Transverse colon (tissue), 4 donors: Measurements from ENCODE around the gene RHEB.

Experiments
- EP300 ChIP-seq: sonication (generic); formaldehyde crosslinking; IDR thresholded peaks from one replicate; pipeline ENCODE4 v1.6.1; 2017; ENCODE audit warnings: antibody characterized with exemption, low read depth
- POLR2A ChIP-seq: fragments of 450-650 bp; IDR thresholded peaks from one replicate; pipeline ENCODE4 v1.6.1; 2016; ENCODE audit warnings: antibody characterized with exemption, mild to moderate bottlenecking, moderate library complexity
- POLR2AphosphoS5 ChIP-seq, 3 donors: sonication (generic); formaldehyde crosslinking; IDR thresholded peaks; one replicate each; pipeline ENCODE4 v1.6.1; 2016; ENCODE audit warnings: antibody characterized with exemption in 3 of 3
- TF ChIP-seq, protein P1 (sequence below), 5 experiments: fragments of 200-600 bp in 3 of 5; fragments of 450-650 bp in 2 of 5; sonication (generic) in 3 of 5; IDR thresholded peaks; 1 replicate in 2 of 5; 2 replicates in 3 of 5; pipeline ENCODE4 v1.5.1; 2016 to 2017; ENCODE audit warnings: antibody characterized with exemption in 5 of 5, inconsistent platforms in 3 of 5, mild to moderate bottlenecking in 2 of 5, moderate library complexity in 1 of 5

DNA sequence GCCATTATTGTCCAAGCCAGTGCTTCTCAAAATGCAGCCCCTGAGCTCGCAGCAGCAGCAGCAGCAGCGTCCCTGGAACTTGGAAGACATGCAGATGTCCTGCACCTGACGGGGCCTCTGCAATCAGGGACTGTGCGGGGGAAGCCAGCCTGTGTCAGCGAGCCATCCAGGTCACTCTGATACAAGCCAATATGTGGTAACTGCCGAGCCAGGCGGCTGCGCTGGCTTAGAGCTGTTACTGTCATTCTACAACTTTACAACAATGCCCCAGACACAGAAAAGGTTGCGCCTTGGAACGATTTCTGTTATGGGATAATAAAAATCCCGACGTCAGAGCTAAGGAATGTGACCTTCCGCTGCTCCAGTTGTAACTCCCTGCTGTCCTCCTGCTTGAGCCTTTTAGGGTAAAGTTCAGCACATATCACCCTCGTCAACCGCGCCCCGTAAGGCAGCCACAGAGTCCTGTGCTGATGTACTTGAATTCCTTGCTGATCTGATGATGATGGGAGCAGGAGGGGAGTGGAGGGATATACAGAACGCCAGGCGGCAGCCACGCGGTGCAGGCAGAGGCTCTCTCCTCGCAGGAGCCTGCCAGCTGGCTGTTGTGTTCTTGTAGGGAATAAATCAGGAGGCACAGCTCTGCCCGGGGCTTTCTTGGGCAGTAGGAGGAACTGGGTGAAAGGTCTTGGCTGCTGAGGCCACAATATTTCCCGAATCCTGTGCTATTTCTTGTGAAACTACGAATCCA, 59.8 kb downstream of the RHEB start:
- TF ChIP-seq, protein P1, sequence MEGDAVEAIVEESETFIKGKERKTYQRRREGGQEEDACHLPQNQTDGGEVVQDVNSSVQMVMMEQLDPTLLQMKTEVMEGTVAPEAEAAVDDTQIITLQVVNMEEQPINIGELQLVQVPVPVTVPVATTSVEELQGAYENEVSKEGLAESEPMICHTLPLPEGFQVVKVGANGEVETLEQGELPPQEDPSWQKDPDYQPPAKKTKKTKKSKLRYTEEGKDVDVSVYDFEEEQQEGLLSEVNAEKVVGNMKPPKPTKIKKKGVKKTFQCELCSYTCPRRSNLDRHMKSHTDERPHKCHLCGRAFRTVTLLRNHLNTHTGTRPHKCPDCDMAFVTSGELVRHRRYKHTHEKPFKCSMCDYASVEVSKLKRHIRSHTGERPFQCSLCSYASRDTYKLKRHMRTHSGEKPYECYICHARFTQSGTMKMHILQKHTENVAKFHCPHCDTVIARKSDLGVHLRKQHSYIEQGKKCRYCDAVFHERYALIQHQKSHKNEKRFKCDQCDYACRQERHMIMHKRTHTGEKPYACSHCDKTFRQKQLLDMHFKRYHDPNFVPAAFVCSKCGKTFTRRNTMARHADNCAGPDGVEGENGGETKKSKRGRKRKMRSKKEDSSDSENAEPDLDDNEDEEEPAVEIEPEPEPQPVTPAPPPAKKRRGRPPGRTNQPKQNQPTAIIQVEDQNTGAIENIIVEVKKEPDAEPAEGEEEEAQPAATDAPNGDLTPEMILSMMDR (IDR thresholded peaks at IDR 0.05), result peak in 3 of 5 experiments; percentile 11 to 26 (median 15)
- TF ChIP-seq POLR2A (peak; percentile 66), POLR2AphosphoS5 (IDR thresholded peaks at IDR 0.05) (peak; percentile 74 to 91 (median 88)), EP300 (peak; percentile 94)
